HUDEP-2 (cell line): ENCODE data around the gene SETD1A.
A peak's percentile ranks its signal among the peaks of the same experiment; 100 is the strongest.
"Not testable (repeated sequence)": the region's sequence is repeated elsewhere in the genome, so short reads cannot be mapped to it uniquely, and the experiment has no call there.

Source experiments
- DNase-seq, 76 experiments: peaks; one replicate each; lab custom pipeline; 2025; ENCODE audit not compliant: unreplicated experiment in 76 of 76; lab: John Stamatoyannopoulos, UW

SETD1A gene

GRCh38 chr16:30928390-30928789 is 29.2 kb upstream of the SETD1A start:
- DNase-seq = no peak

GRCh38 chr16:30929167-30929566 is 28.4 kb upstream of the SETD1A start:
- no peak for DNase-seq

GRCh38 chr16:30930160-30930571 is 27.4 kb upstream of the SETD1A start:
- DNase-seq = no peak

DNA sequence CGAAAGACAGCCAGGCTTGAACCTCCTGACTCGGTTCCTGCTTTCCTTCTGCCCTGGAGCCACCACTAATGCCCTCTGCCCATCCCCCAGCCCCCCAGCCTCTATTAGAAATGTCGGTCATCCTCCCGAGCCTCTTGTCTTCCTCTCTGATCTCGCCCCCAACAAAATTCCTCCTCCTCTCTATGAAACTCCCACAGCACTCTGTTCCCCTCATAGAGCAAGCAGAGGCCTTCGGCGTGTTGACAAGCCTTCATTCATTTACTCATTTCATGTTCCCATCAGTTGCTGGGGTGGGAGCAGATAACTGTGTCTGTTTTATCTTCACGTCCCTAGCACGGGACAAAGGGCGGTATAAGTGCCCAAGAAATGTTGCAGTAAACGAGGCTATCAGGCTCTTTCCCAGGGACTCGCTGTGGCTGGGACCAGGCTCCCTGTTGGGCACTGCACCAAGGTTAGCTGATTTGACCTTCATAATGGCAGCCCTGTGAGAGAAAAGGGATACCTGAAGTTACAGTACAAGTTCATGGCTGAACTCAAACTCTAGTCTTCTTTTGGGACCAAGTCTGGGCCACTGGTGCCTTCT is 26.4 kb upstream of the SETD1A start:
- DNase-seq = peak in 3 of 76 experiments; percentile 7 to 21 (median 21)

GRCh38 chr16:30934827-30935557 is 22.6 kb upstream of the SETD1A start:
- DNase-seq = peak in 49 of 76 experiments; percentile 6 to 66 (median 30)

DNA sequence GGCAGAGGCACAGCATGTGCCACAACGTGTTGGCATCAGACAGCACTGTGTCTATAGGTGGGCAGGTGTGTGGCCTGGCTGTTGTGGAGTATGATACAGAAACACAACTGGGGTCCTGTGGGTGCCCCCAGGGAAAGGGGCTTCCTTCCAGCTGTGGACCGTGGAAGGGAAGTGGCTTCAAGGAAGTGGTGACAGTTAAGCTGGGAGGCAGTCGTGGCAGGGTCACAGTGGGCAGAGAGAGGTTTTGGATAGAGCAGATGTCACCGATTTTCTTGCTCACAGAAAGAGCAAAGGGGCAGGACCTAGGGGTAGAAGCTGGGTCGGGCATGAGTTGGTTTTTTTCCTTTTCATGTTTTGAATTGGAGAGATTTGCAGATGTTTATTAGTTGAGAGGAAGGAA is 19.9 kb upstream of the SETD1A start:
- DNase-seq = no peak

- DNase-seq = not testable (repeated sequence)
These were observed 18.0 kb upstream of the SETD1A start for GRCh38 chr16:30939571-30939970.

DNA sequence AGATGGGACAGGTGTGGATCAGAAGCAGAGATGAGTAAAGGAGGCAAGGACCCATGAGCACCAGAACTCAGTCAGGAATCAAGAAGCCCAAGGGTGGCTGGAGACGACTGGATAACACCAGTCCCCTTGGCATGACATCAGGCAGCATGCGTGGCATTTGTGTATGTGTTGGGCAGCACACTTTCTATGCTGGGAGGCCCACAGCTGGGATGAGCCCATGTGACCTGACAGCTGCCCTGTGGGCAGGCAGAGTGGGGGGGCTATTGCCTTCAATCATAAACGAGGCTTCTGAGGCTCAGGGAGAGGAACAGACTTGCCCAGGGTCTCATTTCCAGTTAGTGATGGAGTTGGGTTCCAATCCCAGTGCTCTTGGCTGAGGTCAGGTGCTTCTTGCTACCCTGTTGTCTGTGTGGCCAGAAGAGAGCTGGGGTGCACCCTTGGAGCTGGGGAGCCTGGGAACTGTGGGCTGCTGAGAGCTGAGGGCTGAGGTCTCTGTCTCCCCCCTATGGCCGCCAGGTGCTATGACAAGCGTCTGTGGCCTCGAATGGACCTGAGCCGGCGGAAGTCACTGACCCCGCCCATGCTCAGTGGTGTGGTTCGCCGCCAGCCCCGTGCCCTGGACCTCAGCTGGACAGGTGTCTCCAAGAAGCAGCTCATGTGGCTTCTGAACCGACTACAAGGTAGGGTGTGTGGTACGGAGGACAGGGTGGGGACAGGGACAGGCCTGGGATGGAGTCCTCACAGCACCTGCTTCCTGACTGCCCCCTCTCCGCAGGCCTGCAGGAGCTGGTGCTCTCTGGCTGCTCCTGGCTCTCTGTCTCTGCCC is 15.7 kb upstream of the SETD1A start:
- peak in 65 of 76 experiments; percentile 15 to 83 (median 62) for DNase-seq

- DNase-seq = no peak
These were observed 15.1 kb upstream of the SETD1A start for GRCh38 chr16:30942426-30942806.

GRCh38 chr16:30944352-30944751 is 13.2 kb upstream of the SETD1A start:
- DNase-seq = no peak

DNA sequence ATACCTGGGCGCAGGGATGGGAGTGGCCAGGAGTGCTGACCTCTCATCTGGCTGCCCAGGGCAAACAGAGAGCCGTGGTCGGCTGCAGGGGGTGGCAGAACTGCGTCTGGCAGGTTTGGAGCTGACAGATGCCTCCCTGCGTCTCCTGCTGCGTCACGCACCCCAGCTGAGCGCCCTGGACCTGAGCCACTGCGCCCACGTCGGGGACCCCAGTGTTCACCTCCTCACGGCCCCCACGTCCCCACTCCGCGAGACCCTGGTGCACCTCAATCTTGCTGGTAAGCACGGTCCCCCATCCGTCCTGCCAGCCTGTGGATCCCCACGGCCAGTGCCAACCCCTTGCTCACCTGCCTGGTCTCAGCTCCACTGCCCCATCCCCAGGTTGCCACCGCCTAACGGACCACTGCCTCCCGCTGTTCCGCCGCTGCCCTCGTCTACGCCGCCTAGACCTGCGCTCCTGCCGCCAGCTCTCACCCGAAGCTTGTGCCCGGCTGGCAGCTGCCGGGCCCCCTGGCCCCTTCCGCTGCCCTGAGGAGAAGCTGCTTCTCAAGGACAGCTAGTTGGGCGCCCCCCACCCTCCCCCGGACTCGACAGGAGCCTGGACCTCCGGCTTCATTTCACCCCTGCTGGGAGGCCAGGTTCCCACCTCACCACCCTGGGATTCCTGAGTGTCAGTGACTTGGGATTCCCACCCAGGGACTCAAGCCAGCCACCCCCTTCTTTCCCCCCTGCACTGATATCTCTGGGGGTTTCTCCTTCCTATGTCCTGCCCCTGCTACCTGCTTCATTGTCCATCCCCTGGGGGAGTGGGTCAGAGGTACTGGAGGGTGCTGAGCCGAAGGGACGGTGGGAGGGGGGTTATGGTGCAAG is 10.6 kb upstream of the SETD1A start:
- no peak for DNase-seq

- no peak for DNase-seq
These were observed 10.1 kb upstream of the SETD1A start for GRCh38 chr16:30947541-30947858.

DNA sequence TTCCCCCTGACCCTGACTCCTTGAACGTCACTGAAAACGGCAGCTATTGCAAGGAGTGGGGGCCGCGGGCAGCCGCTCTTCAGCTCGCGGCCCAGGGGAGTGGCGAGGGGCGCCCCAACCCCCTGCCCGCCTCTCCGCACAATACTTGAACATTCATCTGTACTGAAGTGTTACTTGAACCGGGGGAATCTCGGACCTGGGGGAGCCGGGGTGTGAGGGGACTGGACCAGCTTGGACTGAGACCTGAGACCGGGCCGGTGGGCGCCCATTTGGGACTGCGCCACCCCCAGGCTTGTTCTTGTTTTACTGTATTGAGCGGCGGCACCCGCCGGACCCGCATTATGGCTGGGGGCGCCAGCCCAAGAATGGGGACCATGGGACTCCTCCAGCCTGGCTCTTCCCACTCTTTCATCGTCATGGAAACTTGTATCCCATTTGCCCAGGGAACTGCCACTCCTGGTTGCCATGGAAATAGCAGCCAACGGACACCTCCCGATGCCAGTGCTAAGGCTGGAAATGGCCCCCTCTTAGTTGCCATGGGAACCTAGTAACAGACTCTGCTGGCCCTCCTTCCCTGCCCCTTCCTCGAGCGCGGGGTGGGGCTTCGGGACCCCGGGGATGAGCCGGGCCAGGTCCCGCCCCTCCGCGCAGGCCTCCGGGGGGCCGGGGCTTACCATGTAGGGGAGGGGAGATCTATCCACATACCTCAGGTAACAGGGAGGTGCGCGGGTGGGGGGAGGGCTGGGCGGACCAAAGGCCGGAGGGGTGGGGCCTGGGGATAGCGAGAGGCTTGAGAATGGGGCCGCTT is 9.5 kb upstream of the SETD1A start:
- peak in 50 of 76 experiments; percentile 7 to 65 (median 30) for DNase-seq

DNA sequence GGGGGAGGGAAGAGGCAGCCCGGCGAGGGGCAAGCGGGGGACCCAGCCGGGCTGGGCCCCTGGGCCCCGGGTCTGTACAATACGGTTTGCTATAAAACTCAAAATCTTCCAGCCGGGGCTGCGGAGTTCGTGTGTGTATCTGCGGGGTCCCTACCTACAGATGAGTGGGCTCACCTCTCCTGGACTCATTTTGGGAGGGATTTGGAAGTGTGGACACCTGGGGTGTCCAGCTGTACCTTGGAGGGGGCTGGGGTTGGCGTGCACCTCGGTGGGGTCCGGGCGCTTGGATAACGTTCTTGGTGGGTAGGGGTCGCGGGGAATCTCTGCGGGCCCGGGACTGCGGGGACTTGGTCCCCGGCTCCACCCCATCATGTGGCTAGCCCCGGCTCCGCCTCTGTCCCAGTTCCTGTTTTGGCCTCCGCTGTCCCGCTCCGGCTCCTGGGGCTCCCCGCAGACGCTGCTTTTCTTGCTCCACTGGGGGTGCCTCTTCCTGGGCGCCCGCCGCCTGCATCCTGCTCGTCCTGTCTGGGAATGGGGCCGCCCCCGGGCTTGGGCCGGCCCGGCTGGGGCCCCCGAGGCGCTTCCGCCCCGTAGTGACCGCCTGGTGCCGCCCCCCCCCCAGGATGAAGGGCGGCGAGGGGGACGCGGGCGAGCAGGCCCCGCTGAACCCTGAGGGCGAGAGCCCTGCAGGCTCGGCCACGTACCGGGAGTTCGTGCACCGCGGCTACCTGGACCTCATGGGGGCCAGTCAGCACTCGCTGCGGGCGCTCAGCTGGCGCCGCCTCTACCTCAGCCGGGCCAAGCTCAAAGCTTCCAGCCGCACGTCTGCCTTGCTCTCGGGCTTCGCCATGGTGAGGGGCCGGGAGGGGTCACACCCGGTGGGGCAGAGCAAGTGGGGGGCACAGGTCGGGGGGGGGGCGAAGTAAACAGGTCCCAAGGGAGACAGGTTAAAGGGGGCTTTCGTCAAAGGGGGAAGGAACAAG is 8.6 kb upstream of the SETD1A start, which contains the start of gene ORAI3:
TSS of gene ORAI3 (plus strand) at position 402 of the 983 bp plus-strand sequence. CDS start at position 624, 222 bp downstream.
- DNase-seq = peak in 55 of 76 experiments; percentile 11 to 73 (median 51)

DNA sequence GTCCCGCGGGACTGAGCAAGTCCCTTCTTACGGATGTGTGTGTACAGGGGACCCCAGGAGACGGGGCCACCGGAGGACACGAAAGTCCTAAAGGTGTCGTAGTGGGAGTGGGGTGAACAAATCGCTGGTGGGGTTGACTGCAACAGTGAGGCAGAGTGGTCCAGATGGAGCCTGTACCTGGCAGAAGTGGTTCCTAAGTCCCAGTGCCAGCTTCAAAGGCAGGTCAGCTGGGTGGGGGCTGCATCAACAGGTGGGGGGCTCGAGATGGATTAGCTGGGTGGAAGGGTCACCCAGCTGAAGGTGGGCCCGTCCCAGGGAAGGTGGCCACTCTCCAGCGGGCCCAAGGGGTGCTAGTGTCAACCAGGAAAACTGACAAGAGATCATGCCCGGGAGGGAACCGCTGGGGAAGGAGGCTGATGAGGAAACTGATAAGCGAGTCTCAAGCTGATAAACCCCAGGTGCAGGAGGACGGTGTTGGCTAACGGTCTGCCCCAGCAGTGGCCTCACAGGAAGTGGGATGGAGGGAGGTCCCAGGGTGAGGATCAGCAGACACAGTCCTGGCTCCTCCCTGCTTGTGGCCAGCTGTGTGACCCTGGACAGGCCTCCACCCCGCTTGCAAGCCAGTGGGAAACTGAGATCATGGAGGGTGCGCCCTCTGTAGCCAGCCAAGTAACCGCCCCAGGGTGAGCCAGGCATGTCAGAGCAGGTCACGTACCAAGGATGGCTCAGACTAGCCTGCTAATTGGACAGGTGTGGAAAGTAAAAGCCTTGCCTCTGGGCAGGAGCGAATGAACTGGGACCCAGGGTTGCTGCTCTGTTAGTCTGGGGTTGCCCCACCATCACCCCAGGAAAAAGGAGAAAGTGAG is 7.7 kb upstream of the SETD1A start:
- DNase-seq = peak in 75 of 76 experiments; percentile 33 to 97 (median 88)

- no peak for DNase-seq
These were observed 7.0 kb upstream of the SETD1A start for GRCh38 chr16:30950516-30951065.

DNA sequence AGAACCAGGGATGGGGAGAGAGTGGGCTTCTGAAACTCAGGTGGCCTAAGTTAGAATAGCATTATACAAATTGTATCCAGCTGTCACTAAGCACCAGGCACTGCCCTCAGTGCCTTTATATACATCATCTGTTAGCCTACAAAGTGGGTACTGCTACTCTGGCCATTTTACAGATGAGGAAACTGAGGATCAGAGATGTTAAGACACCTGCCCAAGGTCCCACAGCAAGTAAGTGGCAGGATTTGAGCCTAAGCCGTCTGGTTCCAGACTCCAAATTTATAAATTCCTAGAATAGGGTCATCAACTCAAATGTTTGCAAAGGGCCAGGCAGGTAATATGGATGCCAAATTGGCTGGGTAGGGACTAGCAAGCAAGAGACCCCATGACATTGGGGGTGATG is 6.4 kb upstream of the SETD1A start:
- no peak for DNase-seq
